ENCODE data around the gene RPL13. TPM values are rescaled to one million over a fixed set of nuclear protein-coding genes. Genes with fewer than 3 reads are reported as not detected.
A peak's percentile ranks its signal among the peaks of the same experiment; 100 is the strongest.

RPL13 gene
- total RNA-seq, 1 experiment from 2014 or later, result 2,157 TPM

DNA sequence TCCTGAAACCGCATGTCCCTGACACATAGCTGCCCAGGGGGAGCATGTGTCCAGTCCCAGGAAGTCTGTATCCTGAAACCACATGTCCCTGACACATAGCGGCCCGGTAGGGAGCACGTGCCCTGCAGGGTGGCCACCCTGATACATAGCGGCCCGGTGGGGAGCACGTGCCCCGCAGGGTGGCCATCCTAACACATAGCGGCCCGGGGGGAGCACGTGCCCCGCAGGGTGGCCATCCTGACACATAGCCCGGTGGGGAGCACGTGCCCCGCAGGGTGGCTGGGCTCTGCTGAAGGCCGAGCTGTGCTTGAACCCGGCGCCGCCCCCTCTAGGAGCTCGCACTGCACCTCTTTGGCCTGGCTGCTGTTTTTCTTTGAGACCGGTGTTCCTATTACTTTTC, 18.7 kb upstream of the RPL13 start:
- Histone ChIP-seq H3T11ph (ENCODE audit: low read length) (no peak overlapping the region), H4K91ac (ENCODE audit: insufficient read length, low read depth, low read length) (no peak overlapping the region), H3K27ac (ENCODE audit: insufficient read length, low read depth, low read length) (no peak overlapping the region), H3K9ac (ENCODE audit: extremely low read depth, insufficient read length, low read length) (no peak overlapping the region), H2BK15ac (ENCODE audit: low read depth, low read length) (no peak overlapping the region), H2AK5ac (ENCODE audit: insufficient read length, low read length) (no peak overlapping the region), H3K27me3 (ENCODE audit: insufficient read depth, low read length) (no peaks in the 10 kb centered on the region), H2BK12ac (ENCODE audit: insufficient read length, low read depth, low read length) (no peak overlapping the region), H3K4ac (ENCODE audit: low read depth, low read length) (no peak overlapping the region), H3K79me1 (ENCODE audit: insufficient read depth, low read depth, low read length, poor library complexity, severe bottlenecking) (no peaks in the 10 kb centered on the region), H3K56ac (ENCODE audit: insufficient read length, low read depth, low read length) (no peak overlapping the region), H4K5ac (ENCODE audit: insufficient read length, low read depth, low read length) (no peak overlapping the region), H3K9me3 (ENCODE audit: control insufficient read depth, low read depth, low read length) (no peaks in the 10 kb centered on the region), H3K4me2 (ENCODE audit: insufficient read depth, insufficient read length, low read length) (no peak overlapping the region), H3K23me2 (ENCODE audit: insufficient read length, low read depth, low read length, poor library complexity, severe bottlenecking) (no peaks in the 10 kb centered on the region), H4K20me1 (ENCODE audit: control insufficient read depth, insufficient read depth, insufficient read length) (no peaks in the 10 kb centered on the region), H2BK5ac (ENCODE audit: insufficient read length, low read length) (no peak overlapping the region), H2AFZ (ENCODE audit: low read length) (no peak overlapping the region), H2BK120ac (ENCODE audit: low read depth, low read length, poor library complexity, severe bottlenecking) (no peak overlapping the region), H3K79me2 (ENCODE audit: insufficient read depth, low read length) (no peaks in the 10 kb centered on the region), H2BK20ac (ENCODE audit: low read depth, low read length, poor library complexity, severe bottlenecking) (no peak overlapping the region), H3K14ac (ENCODE audit: insufficient read depth, low read length) (no peak overlapping the region), H4K8ac (replicated peaks; ENCODE audit: insufficient read length, low read depth, low read length) (no peak overlapping the region), H3K4me1 (ENCODE audit: insufficient read depth, low read length) (no peaks in the 10 kb centered on the region), H3K18ac (ENCODE audit: insufficient read length, low read depth, low read length) (no peak overlapping the region), H3K23ac (ENCODE audit: insufficient read length, low read depth, low read length) (no peak overlapping the region)
- no peaks in the 10 kb centered on the region for H3K4me1 Mint-ChIP-seq
- TF ChIP-seq, protein P1, sequence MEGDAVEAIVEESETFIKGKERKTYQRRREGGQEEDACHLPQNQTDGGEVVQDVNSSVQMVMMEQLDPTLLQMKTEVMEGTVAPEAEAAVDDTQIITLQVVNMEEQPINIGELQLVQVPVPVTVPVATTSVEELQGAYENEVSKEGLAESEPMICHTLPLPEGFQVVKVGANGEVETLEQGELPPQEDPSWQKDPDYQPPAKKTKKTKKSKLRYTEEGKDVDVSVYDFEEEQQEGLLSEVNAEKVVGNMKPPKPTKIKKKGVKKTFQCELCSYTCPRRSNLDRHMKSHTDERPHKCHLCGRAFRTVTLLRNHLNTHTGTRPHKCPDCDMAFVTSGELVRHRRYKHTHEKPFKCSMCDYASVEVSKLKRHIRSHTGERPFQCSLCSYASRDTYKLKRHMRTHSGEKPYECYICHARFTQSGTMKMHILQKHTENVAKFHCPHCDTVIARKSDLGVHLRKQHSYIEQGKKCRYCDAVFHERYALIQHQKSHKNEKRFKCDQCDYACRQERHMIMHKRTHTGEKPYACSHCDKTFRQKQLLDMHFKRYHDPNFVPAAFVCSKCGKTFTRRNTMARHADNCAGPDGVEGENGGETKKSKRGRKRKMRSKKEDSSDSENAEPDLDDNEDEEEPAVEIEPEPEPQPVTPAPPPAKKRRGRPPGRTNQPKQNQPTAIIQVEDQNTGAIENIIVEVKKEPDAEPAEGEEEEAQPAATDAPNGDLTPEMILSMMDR (conservative IDR thresholded peaks at IDR 0.05), result no peak
- H3K9me3 Mint-ChIP-seq, result no peaks in the 10 kb centered on the region
- WGBS (ENCODE audit: extremely low coverage, insufficient read length, low lambda C conversion rate), result no CpG with 5 or more reads among the region's 21 CpGs
- no peak for DNase-seq
- peaks cover 10 to 60% (median 47%) of the 10 kb centered on the region in 3 experiments; a peak in 5 of 7 replicates for H3K36me3 Mint-ChIP-seq (ENCODE audit: insufficient read depth in 1 of 3, low read depth in 3 of 3)
- H3K27me3 Mint-ChIP-seq (ENCODE audit: low read depth), result no peaks in the 10 kb centered on the region
- H3K4me3 Mint-ChIP-seq, result no peak overlapping the region
- H3K27ac Mint-ChIP-seq, result peak overlapping the region in 2 of 3 experiments; percentile 11 to 47; a peak in 1 of 7 replicates
